Bronchial epithelial cell (primary cell): ENCODE results near the gene ANKS1B. TPM values are rescaled to one million over a fixed set of nuclear protein-coding genes. Genes with fewer than 3 reads are reported as not detected.
A peak's percentile ranks its signal among the peaks of the same experiment; 100 is the strongest.

ENCODE experiments used
- DNase-seq: peaks from one replicate; pipeline ENCODE4 v3.0.0-alpha.2; 2010; ENCODE audit warnings: low read depth
- FAIRE-seq: peaks from 2 replicates; lab custom pipeline; 2011; peaks lifted over from hg19 to GRCh38; lab: Jason Lieb, UNC
- H3K27me3 ChIP-seq: 2 replicates; pipeline ENCODE4 v1.5.1; 2011; ENCODE audit warnings: low read length; ENCODE audit not compliant: control insufficient read depth, insufficient read depth
- H3K36me3 ChIP-seq: 2 replicates; pipeline ENCODE4 v1.5.1; 2011; ENCODE audit warnings: low read length; ENCODE audit not compliant: control insufficient read depth, insufficient read depth
- H3K4me3 ChIP-seq: 2 replicates; pipeline ENCODE4 v1.5.1; 2011; ENCODE audit warnings: mild to moderate bottlenecking, low read depth, low read length, control low read depth
- CTCF ChIP-seq: IDR thresholded peaks from 2 replicates; pipeline ENCODE4 v1.5.1; 2011; ENCODE audit warnings: mild to moderate bottlenecking, moderate library complexity, low read length, control low read depth, inconsistent platforms; ENCODE audit not compliant: insufficient read depth, severe bottlenecking
- total RNA-seq: library from RNA; depleted of rRNA; stranded (reverse); fragments of >200 nt; gene quantifications from 2 replicates; pipeline ENCODE4 v1.2.1, GENCODE V29; 2014

ANKS1B gene
- total RNA-seq, 1 donor from 2014 or later, result 0.26 TPM

GRCh38 chr12:98780261-98780660, 1204.5 kb downstream of the ANKS1B start:
- Histone ChIP-seq H3K4me3 (no peak overlapping the region), H3K36me3 (no peaks in the 10 kb centered on the region), H3K27me3 (no peaks in the 10 kb centered on the region)
- DNase-seq (no peak), FAIRE-seq (no peak)
- TF ChIP-seq CTCF, result no peak

- no peak for DNase-seq
- no peak for TF ChIP-seq CTCF
Observed at GRCh38 chr12:98772818-98773217, 1211.9 kb downstream of the ANKS1B start.

GRCh38 chr12:98771811-98772752, 1212.7 kb downstream of the ANKS1B start:
- DNase-seq (no peak), FAIRE-seq (no peak)
- Histone ChIP-seq H3K4me3 (no peak overlapping the region), H3K27me3 (no peaks in the 10 kb centered on the region), H3K36me3 (no peaks in the 10 kb centered on the region)
- no peak for TF ChIP-seq CTCF

More at GRCh38 chr12:98772818-98773217, 1211.9 kb downstream of the ANKS1B start:
- Histone ChIP-seq H3K27me3 (no peaks in the 10 kb centered on the region), H3K36me3 (no peaks in the 10 kb centered on the region), H3K4me3 (no peak overlapping the region)
- no peak for FAIRE-seq

- no peak for DNase-seq
- TF ChIP-seq CTCF, result no peak
- Histone ChIP-seq H3K27me3 (no peaks in the 10 kb centered on the region), H3K4me3 (no peak overlapping the region), H3K36me3 (no peaks in the 10 kb centered on the region)
- FAIRE-seq, result no peak
Observed at GRCh38 chr12:98770230-98770629, 1214.5 kb downstream of the ANKS1B start.

GRCh38 chr12:98769068-98769467, 1215.7 kb downstream of the ANKS1B start:
- DNase-seq (peak; percentile 18), FAIRE-seq (no peak)
- H3K27me3 ChIP-seq, result no peaks in the 10 kb centered on the region
- no peaks in the 10 kb centered on the region for H3K36me3 ChIP-seq
- no peak overlapping the region for H3K4me3 ChIP-seq
- no peak for TF ChIP-seq CTCF
